Camera-type eye (tissue), 1 donor: ENCODE measurements around the gene TAF1A. TPM values are rescaled to one million over a fixed set of nuclear protein-coding genes. Genes with fewer than 3 reads are reported as not detected.

ENCODE experiments used
- total RNA-seq: library from RNA; depleted of rRNA; stranded (reverse); fragments of >200 nt; gene quantifications from one replicate; pipeline ENCODE4 v1.2.3, GENCODE V29; 2014

Gene TAF1A
- 21.9 TPM for total RNA-seq

GRCh38 chr1:222589462-222590302 lies at the start of gene TAF1A:
Gene TAF1A (minus strand): TSS chr1:222589933.

DNA sequence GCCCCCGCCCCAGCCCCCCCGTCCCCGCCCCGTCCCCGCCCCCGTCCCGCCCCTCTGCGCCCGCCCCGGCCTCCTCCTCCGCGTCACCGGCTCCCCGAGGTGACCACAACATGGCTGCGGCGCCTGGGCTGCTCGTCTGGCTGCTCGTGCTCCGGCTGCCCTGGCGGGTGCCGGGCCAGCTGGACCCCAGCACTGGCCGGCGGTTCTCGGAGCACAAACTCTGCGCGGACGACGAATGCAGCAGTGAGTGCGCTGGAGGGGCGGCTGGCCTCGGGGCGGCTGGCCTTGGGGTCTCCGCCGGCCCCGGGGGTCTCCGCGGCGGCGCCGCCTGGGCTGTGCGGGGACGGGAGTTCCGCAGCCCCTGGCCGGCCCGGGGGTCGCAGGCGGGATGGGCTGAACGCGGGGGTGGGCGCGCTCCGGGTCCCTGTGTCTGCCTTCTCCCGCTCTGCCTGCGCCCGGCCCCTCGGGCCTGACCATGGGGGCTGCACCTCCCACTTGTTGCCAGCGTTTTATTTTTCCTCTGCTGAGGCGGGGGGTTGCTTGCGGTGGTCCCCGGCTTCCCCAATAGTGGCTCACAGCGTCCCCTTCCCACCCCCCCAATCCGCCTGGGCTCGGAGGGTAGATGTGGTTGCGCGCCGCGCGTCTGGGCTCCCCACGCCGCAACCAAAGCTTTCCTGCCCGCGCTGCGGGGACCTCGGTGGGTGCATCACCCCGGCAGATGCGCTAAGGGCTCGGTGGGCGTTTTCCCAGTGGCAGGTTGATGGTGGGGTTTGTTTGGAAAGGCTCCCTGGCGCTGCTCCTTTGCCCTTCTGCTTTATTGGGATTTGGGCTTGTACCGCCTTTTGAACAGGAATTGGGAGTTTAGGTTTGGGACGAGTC lies 28.5 kb upstream of the TAF1A start, which contains the start of gene MIA3:
MIA3 (plus strand) TSS at position 97 of the 879 bp plus-strand sequence; CDS start at position 111, 14 bp downstream.

DNA sequence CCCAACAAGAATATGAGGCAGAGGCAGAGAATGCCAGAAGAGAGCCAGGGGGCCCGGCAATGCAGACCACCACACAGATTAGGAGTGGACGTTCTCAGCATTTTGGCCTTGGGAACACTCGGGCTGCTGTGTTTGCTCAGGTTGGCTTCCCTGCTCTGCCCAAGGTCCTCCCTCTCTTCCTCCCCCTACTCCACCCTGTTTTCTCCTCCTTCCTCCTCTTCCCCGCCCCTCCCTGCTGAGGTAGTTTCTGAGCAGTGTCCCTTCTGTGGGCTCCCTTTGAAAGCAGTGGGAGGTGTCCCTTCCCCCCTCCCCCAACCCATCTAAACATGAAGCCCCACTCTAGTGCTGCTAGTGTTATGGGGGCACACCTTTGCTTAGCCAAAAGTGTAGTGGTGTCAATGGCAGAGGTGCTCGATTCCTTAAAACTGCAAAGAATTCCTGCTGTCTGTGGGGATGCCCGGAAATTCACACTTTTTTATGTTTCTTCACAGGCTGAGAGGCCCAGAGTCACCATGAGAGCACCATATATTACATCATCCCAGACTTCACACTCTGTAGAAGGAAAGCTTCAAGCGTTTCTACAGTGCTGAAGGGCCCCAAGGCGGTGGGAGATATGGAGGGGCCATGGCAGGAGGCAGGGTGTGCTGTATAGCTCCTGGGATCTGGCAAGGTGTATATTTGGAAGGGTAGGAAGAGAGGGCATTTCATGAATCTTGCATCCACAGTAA lies 41.6 kb downstream of the TAF1A start, which contains the start of gene HHIPL2:
HHIPL2 (minus strand) TSS at position 161 of the 728 bp plus-strand sequence; CDS start at position 101, 60 bp downstream.

Other genes starting within 250 kb of the TAF1A start
- 0.27 TPM for gene HHIPL2, start 41.8 kb downstream of the TAF1A start, total RNA-seq
- 69.7 TPM for gene MIA3, start 28.2 kb upstream of the TAF1A start, total RNA-seq
- 51.2 TPM for gene AIDA, start 122.6 kb upstream of the TAF1A start, total RNA-seq
- 89.2 TPM for gene BROX, start 122.6 kb upstream of the TAF1A start, total RNA-seq
- gene FAM177B, start 147.3 kb upstream of the TAF1A start, total RNA-seq, result 0.82 TPM
- 12.0 TPM for gene DISP1, start 225.1 kb upstream of the TAF1A start, total RNA-seq